ENCODE data around the gene FAM32A. TPM values are rescaled to one million over a fixed set of nuclear protein-coding genes. Genes with fewer than 3 reads are reported as not detected.

FAM32A gene
- total RNA-seq, 1 donor from 2014 or later: 84.4 TPM

DNA sequence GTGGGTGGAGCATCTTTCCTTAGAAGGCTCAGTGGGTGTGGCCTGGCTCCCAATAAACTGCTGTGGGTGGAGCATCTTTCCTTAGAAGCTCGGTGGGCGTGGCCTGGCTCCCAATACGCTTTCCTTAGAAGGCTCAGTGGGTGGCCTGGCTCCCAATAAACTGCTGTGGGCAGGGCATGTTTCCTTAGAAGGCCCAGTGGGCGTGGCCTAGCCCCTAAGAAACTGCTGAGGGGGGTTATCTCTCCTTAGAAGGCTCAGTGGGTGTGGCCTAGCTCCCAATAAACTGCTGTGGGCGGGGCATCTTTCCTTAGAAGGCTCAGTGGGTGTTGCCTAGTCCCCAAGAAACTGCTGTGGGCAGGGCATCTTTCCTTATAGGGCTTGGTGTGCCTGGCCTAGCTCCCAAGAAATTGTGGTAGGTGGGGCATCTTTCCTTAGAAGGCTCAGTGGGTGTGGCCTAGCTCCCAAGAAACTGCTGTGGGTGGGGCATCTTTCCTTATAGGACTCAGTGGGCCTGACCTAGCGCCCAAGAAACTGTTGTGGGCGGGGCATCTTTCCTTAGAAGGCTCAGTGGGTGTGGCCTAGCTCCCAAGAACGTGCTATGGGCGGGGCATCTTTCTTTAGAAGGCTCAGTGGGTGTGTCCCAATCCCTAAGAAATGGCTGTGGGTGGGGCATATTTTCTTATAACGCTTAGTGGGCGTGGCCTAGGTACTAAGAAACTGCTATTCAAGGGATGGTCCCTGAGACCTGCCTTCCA is 31.5 kb upstream of the FAM32A start:
- Mint-ChIP-seq H3K4me3 (no peak overlapping the region), H3K27me3 (ENCODE audit: low read depth) (peaks cover 4% of the 10 kb centered on the region), H3K27ac (ENCODE audit: unreplicated experiment) (no peak overlapping the region), H3K4me1 (no peaks in the 10 kb centered on the region), H3K36me3 (ENCODE audit: low read depth) (no peaks in the 10 kb centered on the region), H3K9me3 (no peaks in the 10 kb centered on the region)
- no peak for TF ChIP-seq CTCF (conservative IDR thresholded peaks at IDR 0.05)
- no peak for DNase-seq (ENCODE audit: low read depth, low spot score)

DNA sequence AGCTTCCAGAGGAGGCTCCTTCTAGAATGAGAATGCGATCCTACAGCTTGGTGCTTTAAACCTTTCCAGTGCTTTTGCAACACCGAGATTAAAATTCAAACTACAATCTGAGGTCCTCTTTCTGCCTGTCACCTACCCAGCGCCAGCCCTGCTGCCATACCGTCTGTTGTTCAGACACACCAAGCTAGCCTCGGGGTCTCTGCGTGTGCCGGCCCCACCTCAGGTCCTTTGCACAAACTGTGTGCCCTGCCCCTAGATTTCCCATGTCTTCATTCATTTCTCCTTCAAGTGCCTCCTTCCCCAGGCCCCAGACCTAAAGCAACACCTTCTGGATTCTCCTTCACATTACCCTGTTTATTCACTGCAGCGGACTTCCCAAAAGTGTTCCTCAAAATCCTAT is 30.7 kb upstream of the FAM32A start:
- Mint-ChIP-seq H3K9me3 (no peaks in the 10 kb centered on the region), H3K4me1 (no peaks in the 10 kb centered on the region), H3K4me3 (no peak overlapping the region), H3K27me3 (ENCODE audit: low read depth) (peaks cover 4% of the 10 kb centered on the region), H3K27ac (ENCODE audit: unreplicated experiment) (no peak overlapping the region), H3K36me3 (ENCODE audit: low read depth) (no peaks in the 10 kb centered on the region)
- no peak for TF ChIP-seq CTCF (conservative IDR thresholded peaks at IDR 0.05)
- no peak for DNase-seq (ENCODE audit: low read depth, low spot score)

- no peak overlapping the region for H3K27ac Mint-ChIP-seq (ENCODE audit: unreplicated experiment)
- no peak for TF ChIP-seq CTCF (conservative IDR thresholded peaks at IDR 0.05)
- peaks cover 4% of the 10 kb centered on the region for H3K27me3 Mint-ChIP-seq (ENCODE audit: low read depth)
- H3K4me3 Mint-ChIP-seq: no peak overlapping the region
- H3K9me3 Mint-ChIP-seq: no peaks in the 10 kb centered on the region
- H3K36me3 Mint-ChIP-seq (ENCODE audit: low read depth): no peaks in the 10 kb centered on the region
- H3K4me1 Mint-ChIP-seq: no peaks in the 10 kb centered on the region
- DNase-seq (ENCODE audit: low read depth, low spot score): no peak
Observed at GRCh38 chr19:16155128-16155527, 30.1 kb upstream of the FAM32A start.

DNA sequence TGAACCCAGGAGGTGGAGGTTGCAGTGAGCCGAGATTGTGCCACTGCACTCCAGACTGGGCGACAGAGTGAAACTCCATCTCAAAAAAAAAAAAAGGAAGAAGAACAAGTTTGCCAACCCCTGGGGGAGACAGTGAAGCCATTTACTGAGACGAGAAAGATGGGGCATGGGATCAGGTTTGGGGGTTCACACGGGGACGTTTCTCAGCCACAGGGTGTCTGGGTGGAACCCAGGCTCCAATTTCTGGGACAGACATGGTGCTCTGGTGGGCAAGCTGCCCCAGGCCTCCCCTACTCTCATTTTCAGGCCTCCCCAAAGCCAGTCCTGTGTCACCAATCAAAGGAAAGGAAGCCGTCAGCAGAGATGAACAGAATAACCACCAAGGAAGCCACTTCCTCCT is 28.3 kb upstream of the FAM32A start:
- Mint-ChIP-seq H3K9me3 (no peaks in the 10 kb centered on the region), H3K36me3 (ENCODE audit: low read depth) (no peaks in the 10 kb centered on the region), H3K4me1 (no peaks in the 10 kb centered on the region), H3K4me3 (no peak overlapping the region), H3K27me3 (ENCODE audit: low read depth) (peaks cover 4% of the 10 kb centered on the region), H3K27ac (ENCODE audit: unreplicated experiment) (no peak overlapping the region)
- TF ChIP-seq CTCF (conservative IDR thresholded peaks at IDR 0.05): no peak
- DNase-seq (ENCODE audit: low read depth, low spot score): no peak

- Mint-ChIP-seq H3K36me3 (ENCODE audit: low read depth) (no peaks in the 10 kb centered on the region), H3K27ac (ENCODE audit: unreplicated experiment) (no peak overlapping the region), H3K4me1 (no peaks in the 10 kb centered on the region), H3K27me3 (ENCODE audit: low read depth) (peaks cover 4% of the 10 kb centered on the region), H3K9me3 (no peaks in the 10 kb centered on the region), H3K4me3 (no peak overlapping the region)
- no peak for TF ChIP-seq CTCF (conservative IDR thresholded peaks at IDR 0.05)
- DNase-seq (ENCODE audit: low read depth, low spot score): no peak
Observed at GRCh38 chr19:16157601-16158000, 27.6 kb upstream of the FAM32A start.

Measured in neural crest cell (in vitro differentiated cells).